Breast epithelium (tissue), 4 donors: ENCODE data around the gene PMFBP1. TPM values are rescaled to one million over a fixed set of nuclear protein-coding genes. Genes with fewer than 3 reads are reported as not detected.
A peak's percentile ranks its signal among the peaks of the same experiment; 100 is the strongest.

Experiments
- DNase-seq, 2 donors: peaks; one replicate each; pipeline ENCODE4 v3.0.0-alpha.2; 2019; ENCODE audit warnings: low spot score in 2 of 2
- H3K27ac ChIP-seq, 2 donors: fragments of 200-600 bp; sonication (generic) in 1 of 2; one replicate each; pipeline ENCODE4 v1.5.1; 2016 to 2019; ENCODE audit warnings: mild to moderate bottlenecking in 1 of 2
- H3K27me3 ChIP-seq, 2 donors: fragments of 200-600 bp; sonication (generic) in 1 of 2; one replicate each; pipeline versions ENCODE4 v1.5.1 to v1.6.0; 2017 to 2019; ENCODE audit warnings: control low read depth in 1 of 2, mild to moderate bottlenecking in 1 of 2
- H3K36me3 ChIP-seq: fragments of 200-600 bp; one replicate; pipeline ENCODE4 v1.5.1; 2019
- H3K4me1 ChIP-seq, 2 donors: fragments of 200-600 bp; sonication (generic); one replicate each; pipeline ENCODE4 v1.5.1; 2016 to 2019; ENCODE audit warnings: control low read depth in 1 of 2
- H3K4me3 ChIP-seq, 3 donors: fragments of 200-600 bp; sonication (generic); 1 replicate in 2 of 3; 2 replicates in 1 of 3; pipeline ENCODE4 v1.5.1; 2016 to 2019; ENCODE audit warnings: mild to moderate bottlenecking in 3 of 3, moderate library complexity in 2 of 3
- H3K9me3 ChIP-seq, 2 donors: fragments of 200-600 bp; sonication (generic) in 1 of 2; one replicate each; pipeline ENCODE4 v1.5.1; 2016 to 2019; ENCODE audit warnings: control low read depth in 1 of 2
- POLR2A ChIP-seq: fragments of 450-650 bp; IDR thresholded peaks from one replicate; pipeline ENCODE4 v1.6.1; 2016; ENCODE audit warnings: antibody characterized with exemption, mild to moderate bottlenecking, moderate library complexity
- POLR2AphosphoS5 ChIP-seq, 3 donors: sonication (generic); formaldehyde crosslinking; IDR thresholded peaks; one replicate each; pipeline ENCODE4 v1.6.1; 2017; ENCODE audit warnings: antibody characterized with exemption in 3 of 3
- intact Hi-C: fragments of 100-400 bp; cut with DNase I; formaldehyde crosslinking; loops from one replicate; pipeline ENCODE4 v1.15.1; 2023; ENCODE audit warnings: low total_unique reads
- total RNA-seq, 3 donors: library from RNA; depleted of rRNA; stranded (reverse); fragments of >200 nt; gene quantifications; one replicate each; pipeline ENCODE4 v1.1.0, GENCODE V29; 2016
- TF ChIP-seq, protein P1 (sequence below), 3 donors: fragments of 450-650 bp; IDR thresholded peaks; one replicate each; pipeline ENCODE4 v1.5.1; 2016 to 2017; ENCODE audit warnings: antibody characterized with exemption in 3 of 3, mild to moderate bottlenecking in 3 of 3, moderate library complexity in 3 of 3

The PMFBP1 gene
- total RNA-seq, 3 donors from 2014 or later: 0.33 to 2.2 (median 1.8) TPM

DNA sequence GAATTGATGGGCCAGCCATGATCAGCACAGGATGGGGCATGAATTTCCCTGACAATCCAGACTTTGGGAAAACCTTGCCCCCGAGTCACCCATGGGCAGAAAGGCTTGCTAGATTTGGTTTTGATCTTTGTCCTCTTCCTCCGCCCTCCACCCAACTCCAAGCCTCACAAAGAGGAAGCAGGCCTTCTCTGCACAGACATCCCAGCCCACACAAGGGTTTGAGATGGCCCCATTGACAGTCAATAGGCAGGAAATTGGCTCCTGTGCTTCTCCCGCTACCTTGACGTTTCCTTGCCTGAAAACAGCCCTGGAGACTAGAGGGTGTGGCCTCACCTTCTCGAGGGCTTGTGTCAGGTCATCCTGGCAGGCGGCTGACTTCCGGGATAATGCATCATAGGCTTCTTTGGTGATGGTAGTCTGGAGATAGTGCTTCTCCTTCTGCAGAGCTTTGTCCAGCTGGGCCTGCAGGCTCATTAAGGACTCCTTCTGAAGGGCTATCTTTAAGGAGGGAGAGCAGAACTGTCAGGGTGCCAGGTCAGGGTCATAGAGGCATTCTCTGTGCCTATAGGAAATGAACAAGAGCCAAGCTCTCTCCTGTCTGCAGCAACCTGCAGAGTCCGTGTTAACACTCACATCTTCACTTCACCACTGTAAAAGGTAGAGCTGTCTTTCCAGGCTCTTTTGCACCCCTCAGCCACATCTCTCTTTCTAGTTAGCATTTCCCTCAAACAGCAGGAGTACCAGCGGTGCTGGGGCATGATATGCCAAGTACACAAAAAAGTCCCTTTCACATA, 46.1 kb downstream of the PMFBP1 start:
- intact Hi-C loops: no loop called here
- Histone ChIP-seq H3K27ac (peak overlapping the region in 1 of 2 donors; percentile 21), H3K36me3 (no peaks in the 10 kb centered on the region), H3K9me3 (no peaks in the 10 kb centered on the region), H3K4me1 (no peaks in the 10 kb centered on the region), H3K27me3 (no peaks in the 10 kb centered on the region), H3K4me3 (no peak overlapping the region)
- no peak for DNase-seq
- TF ChIP-seq, protein P1, sequence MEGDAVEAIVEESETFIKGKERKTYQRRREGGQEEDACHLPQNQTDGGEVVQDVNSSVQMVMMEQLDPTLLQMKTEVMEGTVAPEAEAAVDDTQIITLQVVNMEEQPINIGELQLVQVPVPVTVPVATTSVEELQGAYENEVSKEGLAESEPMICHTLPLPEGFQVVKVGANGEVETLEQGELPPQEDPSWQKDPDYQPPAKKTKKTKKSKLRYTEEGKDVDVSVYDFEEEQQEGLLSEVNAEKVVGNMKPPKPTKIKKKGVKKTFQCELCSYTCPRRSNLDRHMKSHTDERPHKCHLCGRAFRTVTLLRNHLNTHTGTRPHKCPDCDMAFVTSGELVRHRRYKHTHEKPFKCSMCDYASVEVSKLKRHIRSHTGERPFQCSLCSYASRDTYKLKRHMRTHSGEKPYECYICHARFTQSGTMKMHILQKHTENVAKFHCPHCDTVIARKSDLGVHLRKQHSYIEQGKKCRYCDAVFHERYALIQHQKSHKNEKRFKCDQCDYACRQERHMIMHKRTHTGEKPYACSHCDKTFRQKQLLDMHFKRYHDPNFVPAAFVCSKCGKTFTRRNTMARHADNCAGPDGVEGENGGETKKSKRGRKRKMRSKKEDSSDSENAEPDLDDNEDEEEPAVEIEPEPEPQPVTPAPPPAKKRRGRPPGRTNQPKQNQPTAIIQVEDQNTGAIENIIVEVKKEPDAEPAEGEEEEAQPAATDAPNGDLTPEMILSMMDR (IDR thresholded peaks at IDR 0.05): no peak
- TF ChIP-seq POLR2A (no peak), POLR2AphosphoS5 (IDR thresholded peaks at IDR 0.05) (no peak)

DNA sequence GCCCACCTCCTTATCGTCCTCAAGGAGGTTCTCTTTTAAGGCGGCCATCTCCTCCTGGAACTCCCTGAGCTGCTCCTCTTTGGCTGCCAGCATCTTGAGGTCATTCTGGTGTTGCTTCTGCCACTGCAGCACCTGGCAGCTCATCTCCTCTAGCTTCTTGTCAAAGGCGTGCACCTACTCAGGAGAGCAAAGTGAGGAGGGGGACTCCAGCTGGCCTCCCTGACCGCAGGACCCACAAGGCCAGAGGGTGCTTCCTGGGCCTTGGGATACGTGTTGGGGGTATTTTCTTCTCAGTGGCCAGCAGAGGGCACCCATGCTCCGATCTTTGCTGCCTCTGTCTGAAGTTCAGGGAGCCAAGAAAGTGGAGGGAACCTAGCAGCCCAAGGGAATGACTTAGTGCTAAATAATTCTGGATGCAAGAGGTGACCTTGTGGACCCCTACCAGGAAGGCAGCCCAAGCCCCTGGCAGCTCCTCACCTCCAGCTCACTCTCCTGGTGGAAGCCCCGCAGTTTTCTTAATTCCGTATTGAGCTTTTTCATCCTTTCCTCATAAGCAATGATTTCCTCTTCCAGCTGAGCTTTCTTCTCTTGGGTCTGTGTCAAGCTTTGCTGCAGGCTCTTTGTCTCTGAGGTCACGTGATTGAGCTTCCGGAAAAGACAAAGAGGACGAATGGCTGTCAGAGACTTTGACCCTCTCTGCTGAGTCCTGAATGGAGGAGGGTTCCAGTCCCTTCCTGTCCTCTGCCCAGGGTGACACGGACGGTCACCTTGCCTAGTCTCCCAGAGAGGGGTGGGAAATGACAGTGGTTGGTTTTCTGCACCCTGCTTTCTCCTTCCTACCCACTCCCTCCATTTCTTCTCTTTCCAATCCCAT, 47.0 kb downstream of the PMFBP1 start:
- Histone ChIP-seq H3K27me3 (no peaks in the 10 kb centered on the region), H3K4me3 (no peak overlapping the region), H3K27ac (peak overlapping the region in 1 of 2 donors; percentile 21), H3K4me1 (no peaks in the 10 kb centered on the region), H3K9me3 (no peaks in the 10 kb centered on the region), H3K36me3 (no peaks in the 10 kb centered on the region)
- DNase-seq: peak; percentile 30 to 67
- TF ChIP-seq POLR2A (no peak), POLR2AphosphoS5 (IDR thresholded peaks at IDR 0.05) (no peak)
- TF ChIP-seq, protein P1 (IDR thresholded peaks at IDR 0.05): peak; percentile 26 to 72 (median 68)
- intact Hi-C loops: no loop called here

DNA sequence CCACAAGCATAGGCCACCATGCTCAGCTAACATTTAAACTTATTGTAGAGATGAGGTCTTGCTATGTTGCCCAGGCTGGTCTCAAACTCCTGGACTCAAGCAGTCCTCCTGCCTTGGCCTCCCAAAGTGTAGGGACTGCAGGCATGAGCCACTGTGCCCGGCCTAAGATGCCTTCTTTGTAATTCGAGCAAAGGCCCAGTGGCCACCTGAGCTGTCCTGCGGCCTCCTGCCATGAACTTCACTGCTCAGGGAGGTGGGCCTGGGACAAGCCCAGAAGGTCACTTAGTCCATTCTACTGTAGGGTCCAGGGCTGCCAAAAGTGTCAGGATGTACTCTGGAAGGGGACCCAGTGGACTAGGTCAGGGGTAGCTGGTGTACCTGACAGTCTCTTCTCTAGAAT, 47.8 kb downstream of the PMFBP1 start:
- no peak overlapping the region for H3K27ac ChIP-seq
- intact Hi-C loops: no loop called here
- H3K4me3 ChIP-seq: no peak overlapping the region

DNA sequence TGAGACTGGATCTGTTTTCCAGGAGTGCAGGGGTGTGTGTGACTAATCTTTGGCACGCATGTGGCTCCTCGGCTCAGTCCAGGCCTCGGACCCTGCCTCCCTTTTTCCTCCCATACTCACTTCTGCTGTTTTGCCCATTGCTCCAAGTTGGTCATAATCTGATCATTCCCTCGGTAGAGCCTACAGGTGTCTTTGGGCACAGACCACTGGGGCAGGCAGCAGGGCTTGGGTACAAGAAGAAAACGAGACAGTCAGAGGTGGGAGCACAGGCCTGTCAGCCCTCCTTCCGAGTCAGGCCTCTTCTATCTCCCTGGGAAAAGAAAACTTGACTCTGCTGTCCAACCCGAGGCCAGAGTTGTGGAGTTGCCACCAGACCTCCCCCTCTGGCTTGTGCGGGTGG, 48.5 kb downstream of the PMFBP1 start:
- H3K4me1 ChIP-seq: no peaks in the 10 kb centered on the region
- TF ChIP-seq, protein P1 (IDR thresholded peaks at IDR 0.05): no peak
- TF ChIP-seq POLR2AphosphoS5 (IDR thresholded peaks at IDR 0.05) (no peak), POLR2A (no peak)
- no peaks in the 10 kb centered on the region for H3K27me3 ChIP-seq
- intact Hi-C loops: no loop called here
- H3K27ac ChIP-seq: no peak overlapping the region
- H3K36me3 ChIP-seq: no peaks in the 10 kb centered on the region
- H3K9me3 ChIP-seq: no peaks in the 10 kb centered on the region
- H3K4me3 ChIP-seq: no peak overlapping the region
- no peak for DNase-seq

More for the DNA sequence above, 47.8 kb downstream of the PMFBP1 start:
- Histone ChIP-seq H3K9me3 (no peaks in the 10 kb centered on the region), H3K4me1 (no peaks in the 10 kb centered on the region), H3K36me3 (no peaks in the 10 kb centered on the region), H3K27me3 (no peaks in the 10 kb centered on the region)
- TF ChIP-seq POLR2A (no peak), POLR2AphosphoS5 (IDR thresholded peaks at IDR 0.05) (no peak)
- TF ChIP-seq, protein P1 (IDR thresholded peaks at IDR 0.05): no peak
- DNase-seq: no peak

DNA sequence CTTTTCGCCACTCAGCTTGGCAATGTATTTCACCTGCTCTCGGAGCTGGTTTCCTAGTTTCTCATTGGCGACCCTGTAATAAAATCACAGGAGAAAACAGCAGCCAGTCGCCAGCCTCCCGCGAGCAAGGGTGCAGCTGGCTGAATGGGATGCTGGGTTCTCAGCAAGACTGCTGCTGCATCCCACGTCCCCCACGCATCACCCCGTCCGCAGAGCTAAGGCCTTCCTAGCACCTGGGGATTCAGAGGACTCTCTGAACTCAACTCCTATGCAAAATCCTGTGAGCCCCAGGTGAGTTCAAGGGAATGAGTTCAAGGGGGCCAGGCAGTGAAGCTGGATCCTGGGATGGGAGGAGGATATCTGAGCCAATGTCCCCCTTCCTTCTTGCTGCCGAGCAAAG, 49.0 kb downstream of the PMFBP1 start:
- Histone ChIP-seq H3K27me3 (no peaks in the 10 kb centered on the region), H3K9me3 (no peaks in the 10 kb centered on the region), H3K27ac (no peak overlapping the region), H3K36me3 (no peaks in the 10 kb centered on the region), H3K4me3 (no peak overlapping the region), H3K4me1 (no peaks in the 10 kb centered on the region)
- TF ChIP-seq POLR2AphosphoS5 (IDR thresholded peaks at IDR 0.05) (no peak), POLR2A (no peak)
- TF ChIP-seq, protein P1 (IDR thresholded peaks at IDR 0.05): no peak
- intact Hi-C loops: no loop called here
- DNase-seq: no peak
